Rectal smooth muscle tissue (tissue), 1 donor: ENCODE results near the gene C1orf56.

Experiments
- H3K27ac ChIP-seq: one replicate; pipeline ENCODE4 v1.7.0; 2013; ENCODE audit warnings: low read depth, low read length, inconsistent platforms
- H3K27me3 ChIP-seq: one replicate; pipeline ENCODE4 v1.7.0; 2013; ENCODE audit warnings: low read length; ENCODE audit not compliant: control insufficient read depth, insufficient read depth
- H3K36me3 ChIP-seq: one replicate; pipeline ENCODE4 v1.7.0; 2013; ENCODE audit warnings: low read length; ENCODE audit not compliant: control insufficient read depth, insufficient read depth
- H3K4me1 ChIP-seq: one replicate; pipeline ENCODE4 v1.7.0; 2013; ENCODE audit warnings: low read length; ENCODE audit not compliant: control insufficient read depth, insufficient read depth
- H3K4me3 ChIP-seq: one replicate; pipeline ENCODE4 v1.7.0; 2013; ENCODE audit warnings: low read length
- H3K9ac ChIP-seq: one replicate; pipeline ENCODE4 v1.7.0; 2013; ENCODE audit warnings: low read length

The C1orf56 gene

DNA sequence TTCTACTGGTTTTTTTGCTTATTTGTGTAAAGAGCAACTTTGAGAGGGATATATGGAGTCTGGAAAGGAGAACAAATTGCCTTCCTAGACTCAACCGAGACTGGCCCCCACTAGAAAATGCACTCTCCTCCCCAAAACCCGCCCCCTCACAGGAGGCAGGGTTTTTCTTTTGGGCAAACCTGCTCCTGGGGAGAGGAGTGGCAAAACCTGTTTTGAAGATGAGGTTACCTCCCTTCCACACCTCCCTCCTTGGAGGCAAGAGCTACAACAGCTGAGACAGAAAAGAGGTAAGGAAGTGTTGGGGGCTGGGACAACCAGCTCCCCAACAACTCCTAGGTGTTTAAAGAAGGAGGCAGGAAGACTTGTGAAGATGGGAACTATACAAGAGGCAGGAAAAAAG lies 11.2 kb upstream of the C1orf56 start, which contains the start of gene BNIPL:
Gene BNIPL, plus strand, starts transcription at position 231 of the 400 bp plus-strand sequence. Its CDS starts 140 bp downstream, at position 371.
- H3K4me1 ChIP-seq: no peaks in the 10 kb centered on the region
- no peak within 1 kb of the TSS for H3K9ac ChIP-seq
- no peak within 1 kb of the TSS for H3K4me3 ChIP-seq
- H3K36me3 ChIP-seq: peaks cover 2% of the 10 kb centered on the region
- H3K27me3 ChIP-seq: no peaks in the 10 kb centered on the region
- H3K27ac ChIP-seq: no peak within 1 kb of the TSS

DNA sequence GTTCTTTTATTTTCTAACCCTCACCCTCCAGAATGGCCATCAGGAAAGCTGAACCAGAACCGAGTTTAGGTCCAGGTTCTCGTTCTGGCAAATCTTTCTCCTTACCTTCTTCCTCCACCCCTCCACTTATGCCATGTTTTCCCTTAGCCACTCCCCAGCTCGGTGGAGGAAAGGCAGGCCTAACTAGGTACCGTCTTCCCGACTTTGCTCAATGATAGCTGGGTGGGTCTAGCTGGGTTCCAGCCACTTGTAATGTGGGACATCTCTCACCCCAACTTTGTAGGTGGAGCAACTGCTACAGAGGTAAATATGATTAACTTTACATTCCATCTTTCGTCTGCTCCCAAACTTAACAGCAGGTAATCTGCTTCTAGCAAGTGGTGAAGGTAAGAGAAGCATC lies 10.5 kb upstream of the C1orf56 start:
- Histone ChIP-seq H3K9ac (no peak overlapping the region), H3K36me3 (no peaks in the 10 kb centered on the region), H3K4me1 (no peaks in the 10 kb centered on the region), H3K27me3 (no peaks in the 10 kb centered on the region), H3K4me3 (no peak overlapping the region), H3K27ac (no peak overlapping the region)

DNA sequence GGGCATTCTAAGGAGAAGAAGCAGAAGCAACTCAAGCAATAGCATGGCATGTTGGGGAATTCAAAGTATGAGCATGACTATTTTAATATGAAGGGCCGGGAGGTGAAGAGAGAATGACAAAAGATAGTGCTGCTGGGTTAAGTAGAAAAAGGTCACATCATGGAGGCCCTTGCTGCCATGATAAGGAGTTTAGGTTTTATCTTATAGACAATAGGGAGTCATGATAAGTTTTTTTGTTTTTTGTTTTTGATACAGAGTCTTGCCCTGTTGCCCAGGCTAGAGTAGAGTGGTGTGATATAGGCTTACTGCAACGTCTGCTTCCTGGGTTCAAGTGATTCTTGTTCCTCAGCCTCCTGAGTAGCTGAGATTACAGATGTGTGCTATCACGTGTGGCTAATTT lies 8.0 kb upstream of the C1orf56 start:
- H3K27ac ChIP-seq: no peak overlapping the region
- no peak overlapping the region for H3K9ac ChIP-seq
- H3K36me3 ChIP-seq: no peaks in the 10 kb centered on the region
- H3K4me3 ChIP-seq: no peak overlapping the region
- no peaks in the 10 kb centered on the region for H3K4me1 ChIP-seq
- H3K27me3 ChIP-seq: no peaks in the 10 kb centered on the region

DNA sequence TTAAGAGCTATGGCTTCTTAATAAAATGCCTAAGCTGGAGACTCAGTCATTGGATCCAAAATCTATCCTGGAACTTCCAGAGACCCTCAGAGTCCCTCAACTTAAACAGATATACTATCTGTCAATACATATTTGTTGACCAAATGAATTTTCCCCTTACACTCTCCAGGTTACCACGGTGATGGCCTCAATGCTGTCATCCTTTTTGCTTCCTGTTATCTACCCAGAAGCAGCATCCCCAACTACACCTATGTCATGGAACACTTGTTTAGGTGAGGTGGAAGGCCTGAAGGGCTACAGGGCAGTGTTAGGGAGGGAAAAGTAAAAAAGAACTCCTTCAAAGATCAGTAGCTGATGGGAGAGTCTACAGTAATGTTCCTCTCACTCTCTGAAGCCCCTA lies 4.4 kb upstream of the C1orf56 start:
- Histone ChIP-seq H3K27me3 (no peaks in the 10 kb centered on the region), H3K9ac (no peak overlapping the region), H3K27ac (no peak overlapping the region), H3K36me3 (no peaks in the 10 kb centered on the region), H3K4me3 (no peak overlapping the region), H3K4me1 (peaks cover 2% of the 10 kb centered on the region)

DNA sequence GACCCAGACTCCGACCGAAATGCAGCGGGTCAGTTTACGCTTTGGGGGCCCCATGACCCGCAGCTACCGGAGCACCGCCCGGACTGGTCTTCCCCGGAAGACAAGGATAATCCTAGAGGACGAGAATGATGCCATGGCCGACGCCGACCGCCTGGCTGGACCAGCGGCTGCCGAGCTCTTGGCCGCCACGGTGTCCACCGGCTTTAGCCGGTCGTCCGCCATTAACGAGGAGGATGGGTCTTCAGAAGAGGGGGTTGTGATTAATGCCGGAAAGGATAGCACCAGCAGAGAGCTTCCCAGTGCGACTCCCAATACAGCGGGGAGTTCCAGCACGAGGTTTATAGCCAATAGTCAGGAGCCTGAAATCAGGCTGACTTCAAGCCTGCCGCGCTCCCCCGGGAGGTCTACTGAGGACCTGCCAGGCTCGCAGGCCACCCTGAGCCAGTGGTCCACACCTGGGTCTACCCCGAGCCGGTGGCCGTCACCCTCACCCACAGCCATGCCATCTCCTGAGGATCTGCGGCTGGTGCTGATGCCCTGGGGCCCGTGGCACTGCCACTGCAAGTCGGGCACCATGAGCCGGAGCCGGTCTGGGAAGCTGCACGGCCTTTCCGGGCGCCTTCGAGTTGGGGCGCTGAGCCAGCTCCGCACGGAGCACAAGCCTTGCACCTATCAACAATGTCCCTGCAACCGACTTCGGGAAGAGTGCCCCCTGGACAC lies 534 bp downstream of the C1orf56 start:
- peaks cover 6% of the 10 kb centered on the region for H3K4me1 ChIP-seq
- no peaks in the 10 kb centered on the region for H3K27me3 ChIP-seq
- peak overlapping the region; percentile 85 for H3K9ac ChIP-seq
- H3K4me3 ChIP-seq: peak overlapping the region; percentile 95
- peak overlapping the region; percentile 91 for H3K27ac ChIP-seq
- peaks cover 8% of the 10 kb centered on the region for H3K36me3 ChIP-seq

DNA sequence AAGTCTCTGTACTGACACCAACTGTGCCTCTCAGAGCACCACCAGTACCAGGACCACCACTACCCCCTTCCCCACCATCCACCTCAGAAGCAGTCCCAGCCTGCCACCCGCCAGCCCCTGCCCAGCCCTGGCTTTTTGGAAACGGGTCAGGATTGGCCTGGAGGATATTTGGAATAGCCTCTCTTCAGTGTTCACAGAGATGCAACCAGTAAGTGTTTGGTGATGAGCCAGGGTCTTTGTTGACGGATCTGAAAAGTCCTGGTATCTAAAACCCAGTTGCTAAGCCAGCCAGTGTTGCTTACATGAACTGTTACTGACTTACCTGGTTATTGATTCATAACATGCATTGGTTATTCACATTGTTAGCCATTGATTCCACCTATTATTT lies 1.1 kb downstream of the C1orf56 start:
- peaks cover 6% of the 10 kb centered on the region for H3K4me1 ChIP-seq
- H3K9ac ChIP-seq: no peak overlapping the region
- H3K27ac ChIP-seq: peak overlapping the region; percentile 91
- H3K4me3 ChIP-seq: peak overlapping the region; percentile 95
- H3K36me3 ChIP-seq: peaks cover 12% of the 10 kb centered on the region
- H3K27me3 ChIP-seq: no peaks in the 10 kb centered on the region

DNA sequence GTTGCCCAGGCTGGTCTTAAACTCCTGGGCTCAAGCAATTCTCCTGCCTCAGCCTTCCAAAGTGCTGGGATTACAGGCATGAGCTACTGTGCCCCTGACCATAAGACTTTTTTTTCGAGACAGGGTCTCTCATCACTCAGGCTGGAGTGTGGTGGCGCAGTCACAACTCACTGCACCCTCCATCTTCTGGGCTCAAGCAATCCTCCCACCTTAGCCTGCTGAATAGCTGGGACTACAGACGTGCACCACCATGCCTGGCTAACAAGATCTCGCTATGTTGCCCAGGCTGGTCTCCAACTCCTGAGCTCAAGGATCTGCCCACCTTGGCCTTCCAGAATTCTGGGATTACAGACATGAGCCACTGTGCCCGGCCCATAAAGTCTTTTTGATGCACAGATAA lies 1.9 kb downstream of the C1orf56 start:
- Histone ChIP-seq H3K4me3 (no peak overlapping the region), H3K9ac (no peak overlapping the region), H3K27ac (no peak overlapping the region), H3K4me1 (peaks cover 6% of the 10 kb centered on the region), H3K27me3 (no peaks in the 10 kb centered on the region), H3K36me3 (peaks cover 20% of the 10 kb centered on the region)

DNA sequence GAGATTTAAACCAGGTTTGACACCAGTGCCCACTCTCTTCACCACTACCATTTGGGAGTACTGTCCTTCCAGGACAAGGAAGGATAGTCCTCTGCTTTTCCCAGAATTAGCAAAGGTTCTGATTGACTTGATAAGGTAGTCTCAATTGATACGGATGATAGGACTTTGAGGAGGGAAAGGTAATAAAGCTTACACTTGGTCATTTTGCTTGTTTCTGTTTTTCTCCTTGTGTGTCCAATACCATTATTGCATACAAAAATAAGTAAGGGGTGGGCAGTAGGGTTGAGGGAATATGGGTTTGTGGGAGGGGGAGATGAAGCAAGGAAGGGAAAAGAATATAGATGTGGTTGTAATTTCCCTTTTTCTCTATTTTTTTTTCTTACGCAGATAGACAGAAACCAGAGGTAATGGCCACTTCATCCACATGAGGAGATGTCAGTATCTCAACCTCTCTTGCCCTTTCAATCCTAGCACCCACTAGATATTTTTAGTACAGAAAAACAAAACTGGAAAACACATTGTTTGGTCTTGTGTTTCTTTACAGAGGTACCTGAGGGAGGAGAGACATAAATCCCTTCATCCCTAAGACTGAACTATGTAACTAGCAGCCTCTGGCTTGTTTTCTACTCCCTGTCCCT lies 2.6 kb downstream of the C1orf56 start:
- Histone ChIP-seq H3K36me3 (peaks cover 25% of the 10 kb centered on the region), H3K27ac (no peak overlapping the region), H3K9ac (no peak overlapping the region), H3K4me1 (peaks cover 6% of the 10 kb centered on the region), H3K27me3 (no peaks in the 10 kb centered on the region), H3K4me3 (no peak overlapping the region)

DNA sequence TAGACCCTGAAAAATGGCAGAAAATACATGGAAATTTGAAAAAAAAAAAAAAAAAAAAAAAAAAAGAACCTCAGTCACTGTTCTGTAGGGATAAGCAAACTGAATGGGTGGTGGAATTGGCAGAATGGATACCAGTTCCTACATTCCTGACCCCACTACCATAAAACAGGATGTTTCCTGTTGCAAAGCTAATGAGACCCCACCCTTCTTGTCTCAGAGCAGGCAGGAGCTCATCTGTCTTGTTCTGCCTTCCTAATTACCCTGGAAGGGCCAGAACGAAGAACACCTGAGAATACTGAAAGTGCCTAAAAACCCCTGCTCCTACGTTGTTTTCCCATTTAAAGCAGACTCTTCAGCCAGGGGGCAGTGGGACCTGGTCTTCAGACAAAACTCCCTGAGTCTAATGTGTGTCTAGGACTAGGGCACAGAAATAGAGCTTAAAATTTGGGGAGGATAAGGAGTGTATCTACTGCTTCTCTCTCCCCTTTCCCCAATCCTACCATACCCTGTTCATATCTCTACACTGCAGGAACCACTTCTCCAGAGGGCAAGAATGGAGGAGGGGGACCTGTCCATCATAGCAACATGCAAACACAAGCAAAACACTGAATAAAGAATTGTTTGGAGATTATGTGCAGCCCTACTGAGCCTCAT lies 3.9 kb downstream of the C1orf56 start:
- peaks cover 31% of the 10 kb centered on the region for H3K36me3 ChIP-seq
- no peak overlapping the region for H3K9ac ChIP-seq
- peaks cover 6% of the 10 kb centered on the region for H3K4me1 ChIP-seq
- no peak overlapping the region for H3K4me3 ChIP-seq
- H3K27ac ChIP-seq: no peak overlapping the region
- no peaks in the 10 kb centered on the region for H3K27me3 ChIP-seq

DNA sequence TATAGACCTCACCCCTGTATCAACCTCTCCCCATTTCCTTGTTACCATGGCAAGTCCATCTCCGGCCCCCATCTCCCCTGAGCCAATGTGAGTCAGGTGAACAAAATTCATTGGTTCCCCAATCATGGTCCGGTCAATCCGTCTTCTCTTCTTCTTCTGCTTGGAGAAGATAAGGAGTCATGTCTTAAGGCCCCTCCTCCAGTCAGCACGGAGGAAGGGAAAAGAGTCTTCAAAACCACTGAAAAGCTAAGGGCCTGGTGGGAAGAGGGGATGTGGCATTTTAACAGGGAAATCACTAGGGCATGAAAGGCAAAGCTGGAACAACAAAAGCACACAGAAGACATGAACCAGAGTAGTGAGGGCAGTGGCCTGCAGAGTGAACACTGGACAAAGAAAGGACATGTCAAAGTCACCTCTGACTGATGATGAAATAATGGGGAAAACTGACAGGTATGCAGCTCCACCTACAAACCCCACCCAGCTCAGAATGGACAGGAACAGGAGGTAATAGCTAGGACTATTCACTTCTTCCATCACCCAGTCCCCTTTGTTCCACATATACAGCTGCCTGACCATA lies 7.5 kb downstream of the C1orf56 start:
- Histone ChIP-seq H3K27me3 (no peaks in the 10 kb centered on the region), H3K27ac (no peak overlapping the region), H3K4me3 (no peak overlapping the region), H3K9ac (no peak overlapping the region), H3K4me1 (peaks cover 7% of the 10 kb centered on the region), H3K36me3 (peaks cover 31% of the 10 kb centered on the region)

DNA sequence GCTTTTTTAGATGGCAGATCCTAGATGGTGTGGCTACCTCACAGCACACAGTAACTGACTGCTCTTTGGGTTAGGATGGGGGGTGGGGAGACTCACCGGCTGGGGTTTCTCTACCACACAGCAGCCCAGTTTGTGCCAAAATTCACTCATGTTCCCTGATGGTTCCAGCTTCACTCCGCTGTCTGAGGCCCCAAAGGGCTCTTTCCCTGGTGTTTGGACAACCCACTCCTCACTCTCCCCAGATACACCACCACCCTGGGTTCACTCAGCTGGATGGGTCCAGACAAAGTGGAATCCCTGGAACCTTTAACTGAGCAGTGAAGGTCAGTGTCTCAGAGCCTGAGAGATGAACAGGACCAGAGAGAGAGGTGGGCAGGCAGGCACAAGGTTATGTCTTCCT lies 8.0 kb downstream of the C1orf56 start:
- no peak overlapping the region for H3K27ac ChIP-seq
- H3K4me1 ChIP-seq: peaks cover 7% of the 10 kb centered on the region
- H3K27me3 ChIP-seq: no peaks in the 10 kb centered on the region
- peak overlapping the region; percentile 45 for H3K4me3 ChIP-seq
- peaks cover 31% of the 10 kb centered on the region for H3K36me3 ChIP-seq
- H3K9ac ChIP-seq: no peak overlapping the region

DNA sequence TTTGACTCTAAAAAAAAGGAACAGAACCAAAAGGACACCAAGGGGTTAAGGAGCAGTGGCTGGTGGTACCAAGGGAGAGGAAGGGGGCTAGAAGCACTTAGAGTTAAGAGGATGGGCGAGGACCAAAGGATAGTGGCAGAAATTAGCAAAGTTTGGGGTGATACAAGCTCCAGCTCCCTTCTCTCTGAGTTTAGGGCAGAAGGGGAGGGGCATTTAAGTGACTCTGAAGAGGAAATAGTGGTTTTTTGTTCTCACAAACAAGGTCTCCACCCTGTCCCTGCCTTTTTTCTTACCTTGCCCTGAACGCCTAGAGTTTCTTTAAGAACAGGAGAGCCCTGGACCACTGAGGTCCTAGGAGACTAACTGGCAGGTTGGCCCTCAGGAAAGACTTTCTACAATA lies 8.6 kb downstream of the C1orf56 start:
- no peaks in the 10 kb centered on the region for H3K27me3 ChIP-seq
- no peak overlapping the region for H3K9ac ChIP-seq
- H3K36me3 ChIP-seq: peaks cover 31% of the 10 kb centered on the region
- peak overlapping the region; percentile 45 for H3K4me3 ChIP-seq
- H3K27ac ChIP-seq: no peak overlapping the region
- H3K4me1 ChIP-seq: peaks cover 7% of the 10 kb centered on the region
